Common myeloid progenitor, CD34-positive (primary cell): ENCODE results near the gene TRIO.

Source experiments
- CTCF ChIA-PET: fragments of 350-600 bp; sonication (Branson Sonifier 250); formaldehyde crosslinking; loops from one replicate; lab custom pipeline; 2021; ENCODE audit warnings: antibody characterized with exemption; lab: Charles Lee
- POLR2A ChIA-PET: fragments of 350-600 bp; sonication (Branson Sonifier 250); formaldehyde crosslinking; loops from one replicate; lab custom pipeline; 2021; ENCODE audit warnings: antibody characterized with exemption; lab: Charles Lee
- DNase-seq, 3 donors: peaks; one replicate each; pipeline versions ENCODE4 v3.0.0 to v3.0.0-alpha.2; 2013
- H3K27ac ChIP-seq, 2 experiments: 1 replicate in 1 of 2; 2 replicates in 1 of 2; pipeline ENCODE4 v1.7.0; 2013; ENCODE audit warnings: inconsistent platforms in 2 of 2, low read length in 2 of 2, mild to moderate bottlenecking in 2 of 2, low read depth in 1 of 2, moderate library complexity in 1 of 2; ENCODE audit not compliant: severe bottlenecking in 2 of 2, insufficient read depth in 1 of 2, poor library complexity in 1 of 2
- H3K27me3 ChIP-seq, 5 experiments: replicated peaks in 2 of 5; 1 replicate in 3 of 5; 2 replicates in 2 of 5; pipeline versions ENCODE4 v1.6.1 to v1.7.0; 2013; ENCODE audit warnings: low read length in 4 of 5, mild to moderate bottlenecking in 2 of 5, moderate library complexity in 2 of 5, inconsistent platforms in 1 of 5; ENCODE audit not compliant: insufficient read depth in 5 of 5, control insufficient read depth in 4 of 5
- H3K36me3 ChIP-seq, 4 experiments: 1 replicate in 2 of 4; 2 replicates in 2 of 4; pipeline versions ENCODE4 v1.6.1 to v1.7.0; 2013; ENCODE audit warnings: low read length in 3 of 4, control low read depth in 1 of 4, mild to moderate bottlenecking in 1 of 4; ENCODE audit not compliant: control insufficient read depth in 4 of 4, insufficient read depth in 4 of 4
- H3K4me1 ChIP-seq, 4 experiments: 1 replicate in 3 of 4; 2 replicates in 1 of 4; pipeline versions ENCODE4 v1.6.1 to v1.7.1; 2013; ENCODE audit warnings: low read length in 3 of 4, mild to moderate bottlenecking in 3 of 4, control low read depth in 1 of 4, inconsistent platforms in 1 of 4, moderate library complexity in 1 of 4; ENCODE audit not compliant: control insufficient read depth in 4 of 4, insufficient read depth in 4 of 4; ENCODE audit errors: control extremely low read depth in 1 of 4
- H3K4me3 ChIP-seq, 7 experiments: 1 replicate in 4 of 7; 2 replicates in 3 of 7; pipeline versions ENCODE4 v1.5.1 to v1.7.0; 2013; ENCODE audit warnings: mild to moderate bottlenecking in 7 of 7, low read length in 6 of 7, moderate library complexity in 6 of 7, inconsistent platforms in 2 of 7, low read depth in 2 of 7, control low read depth in 1 of 7; ENCODE audit not compliant: insufficient read depth in 4 of 7, control insufficient read depth in 1 of 7; ENCODE audit errors: extremely low read depth in 1 of 7
- H3K9me3 ChIP-seq, 5 experiments: 1 replicate in 4 of 5; 2 replicates in 1 of 5; pipeline versions ENCODE4 v1.6.1 to v1.7.1; 2013; ENCODE audit warnings: low read length in 4 of 5, mild to moderate bottlenecking in 2 of 5, inconsistent platforms in 1 of 5, low read depth in 1 of 5, moderate library complexity in 1 of 5; ENCODE audit not compliant: control insufficient read depth in 4 of 5, insufficient read depth in 2 of 5; ENCODE audit errors: control extremely low read depth in 1 of 5
- WGBS: methylation state at CpG from one replicate; pipeline ENCODE4 v1.1.5; 2013; ENCODE audit not compliant: insufficient coverage; 5-methylcytosine and 5-hydroxymethylcytosine counted together

The TRIO gene

GRCh38 chr5:14351845-14352712 is 208.9 kb downstream of the TRIO start:
- POLR2A ChIA-PET, result no interaction called here
- DNase-seq, result peak; percentile 52 to 72 (median 67)

GRCh38 chr5:14353726-14354474 is 210.8 kb downstream of the TRIO start:
- POLR2A ChIA-PET, result interaction anchor here (0.8 kb wide), 1 partner anchor 63 kb away, joined by 3 read pairs; no protein-coding TSS in a partner anchor
- CTCF ChIA-PET, result interaction anchor here (0.7 to 6.7 kb wide), 9 partner anchors 9 to 295 kb away, joined by 3 to 41 read pairs (median 5); no protein-coding TSS in a partner anchor
- DNase-seq, result no peak
- WGBS, result 95% methylated on average over 5 of the region's 11 CpGs
- no peak overlapping the region for H3K4me3 ChIP-seq
- H3K36me3 ChIP-seq, result peaks cover 0 to 24% (median 2%) of the 10 kb centered on the region in 4 experiments
- H3K4me1 ChIP-seq, result peaks cover 0 to 23% (median 15%) of the 10 kb centered on the region in 4 experiments
- no peak overlapping the region for H3K27ac ChIP-seq
- no peaks in the 10 kb centered on the region for H3K27me3 ChIP-seq
- H3K9me3 ChIP-seq, result no peaks in the 10 kb centered on the region

More at GRCh38 chr5:14351845-14352712, 208.9 kb downstream of the TRIO start:
- CTCF ChIA-PET, result interaction anchor here (0.8 to 3.3 kb wide), 13 partner anchors 9 to 303 kb away, joined by 3 to 17 read pairs (median 4); no protein-coding TSS in a partner anchor
- peaks cover 0 to 18% (median 12%) of the 10 kb centered on the region in 4 experiments for H3K4me1 ChIP-seq
- no peak overlapping the region for H3K4me3 ChIP-seq
- H3K27me3 ChIP-seq, result no peaks in the 10 kb centered on the region
- 95% methylated on average over 6 of the region's 7 CpGs for WGBS
- H3K36me3 ChIP-seq, result peaks cover 0 to 10% (median 4%) of the 10 kb centered on the region in 4 experiments
- H3K9me3 ChIP-seq, result no peaks in the 10 kb centered on the region
- no peak overlapping the region for H3K27ac ChIP-seq

GRCh38 chr5:14355391-14355790 is 212.2 kb downstream of the TRIO start:
- WGBS, result 100% methylated on average over 3 of the region's 4 CpGs

GRCh38 chr5:14356305-14356704 is 213.2 kb downstream of the TRIO start:
- H3K27ac ChIP-seq, result no peak overlapping the region
- no peak for DNase-seq
- ChIA-PET CTCF (interaction anchor here (1.4 to 6.7 kb wide), 3 partner anchors 9 to 292 kb away, joined by 4 to 41 read pairs (median 19); no protein-coding TSS in a partner anchor), POLR2A (no interaction called here)
- peaks cover 0 to 18% (median 8%) of the 10 kb centered on the region in 4 experiments for H3K4me1 ChIP-seq
- WGBS, result no CpG with 5 or more reads among the region's 1 CpG
- peaks cover 4 to 43% (median 16%) of the 10 kb centered on the region in 4 experiments for H3K36me3 ChIP-seq
- H3K4me3 ChIP-seq, result no peak overlapping the region
- H3K27me3 ChIP-seq, result no peaks in the 10 kb centered on the region
- no peaks in the 10 kb centered on the region for H3K9me3 ChIP-seq

More at GRCh38 chr5:14355391-14355790, 212.2 kb downstream of the TRIO start:
- no peak overlapping the region for H3K4me3 ChIP-seq
- no peaks in the 10 kb centered on the region for H3K9me3 ChIP-seq
- peaks cover 0 to 23% (median 15%) of the 10 kb centered on the region in 4 experiments for H3K4me1 ChIP-seq
- ChIA-PET CTCF (interaction anchor here (1.2 to 6.7 kb wide), 5 partner anchors 8 to 293 kb away, joined by 3 to 41 read pairs (median 6); no protein-coding TSS in a partner anchor), POLR2A (no interaction called here)
- no peak overlapping the region for H3K27ac ChIP-seq
- no peak for DNase-seq
- H3K27me3 ChIP-seq, result no peaks in the 10 kb centered on the region
- H3K36me3 ChIP-seq, result peaks cover 1 to 37% (median 13%) of the 10 kb centered on the region in 4 experiments

GRCh38 chr5:14357441-14357840 is 214.3 kb downstream of the TRIO start:
- DNase-seq, result peak in 2 of 3 donors; percentile 27 to 38
- Histone ChIP-seq H3K27ac (no peak overlapping the region), H3K27me3 (no peaks in the 10 kb centered on the region), H3K4me1 (peaks cover 0 to 11% (median 4%) of the 10 kb centered on the region in 4 experiments), H3K36me3 (peaks cover 4 to 51% (median 19%) of the 10 kb centered on the region in 4 experiments), H3K4me3 (peak overlapping the region in 1 of 7 experiments; percentile 13), H3K9me3 (no peaks in the 10 kb centered on the region)
- POLR2A ChIA-PET, result no interaction called here
- 25% methylated on average over 9 of the region's 9 CpGs for whole genome bisulfite sequencing
- CTCF ChIA-PET, result interaction anchor here (1.1 to 6.7 kb wide), 5 partner anchors 8 to 297 kb away, joined by 4 to 41 read pairs (median 17); no protein-coding TSS in a partner anchor

- peaks cover 4 to 53% (median 19%) of the 10 kb centered on the region in 4 experiments for H3K36me3 ChIP-seq
- ChIA-PET CTCF (interaction anchor here (1.0 to 6.7 kb wide), 5 partner anchors 11 to 297 kb away, joined by 4 to 41 read pairs (median 5); no protein-coding TSS in a partner anchor), POLR2A (no interaction called here)
These were observed 214.7 kb downstream of the TRIO start for GRCh38 chr5:14357851-14358250.

More at GRCh38 chr5:14357851-14358250, 214.7 kb downstream of the TRIO start:
- Histone ChIP-seq H3K27me3 (no peaks in the 10 kb centered on the region), H3K4me3 (no peak overlapping the region), H3K4me1 (peaks cover 0 to 11% (median 4%) of the 10 kb centered on the region in 4 experiments), H3K9me3 (no peaks in the 10 kb centered on the region), H3K27ac (no peak overlapping the region)
- WGBS, result 71% methylated on average over 20 of the region's 20 CpGs
- DNase-seq, result no peak
